Fibroblast of skin of scalp (primary cell): ENCODE results near the gene FCHSD2.

Source experiments
- DNase-seq: peaks from one replicate; pipeline ENCODE4 v3.0.0-alpha.2; 2013

The FCHSD2 gene

DNA sequence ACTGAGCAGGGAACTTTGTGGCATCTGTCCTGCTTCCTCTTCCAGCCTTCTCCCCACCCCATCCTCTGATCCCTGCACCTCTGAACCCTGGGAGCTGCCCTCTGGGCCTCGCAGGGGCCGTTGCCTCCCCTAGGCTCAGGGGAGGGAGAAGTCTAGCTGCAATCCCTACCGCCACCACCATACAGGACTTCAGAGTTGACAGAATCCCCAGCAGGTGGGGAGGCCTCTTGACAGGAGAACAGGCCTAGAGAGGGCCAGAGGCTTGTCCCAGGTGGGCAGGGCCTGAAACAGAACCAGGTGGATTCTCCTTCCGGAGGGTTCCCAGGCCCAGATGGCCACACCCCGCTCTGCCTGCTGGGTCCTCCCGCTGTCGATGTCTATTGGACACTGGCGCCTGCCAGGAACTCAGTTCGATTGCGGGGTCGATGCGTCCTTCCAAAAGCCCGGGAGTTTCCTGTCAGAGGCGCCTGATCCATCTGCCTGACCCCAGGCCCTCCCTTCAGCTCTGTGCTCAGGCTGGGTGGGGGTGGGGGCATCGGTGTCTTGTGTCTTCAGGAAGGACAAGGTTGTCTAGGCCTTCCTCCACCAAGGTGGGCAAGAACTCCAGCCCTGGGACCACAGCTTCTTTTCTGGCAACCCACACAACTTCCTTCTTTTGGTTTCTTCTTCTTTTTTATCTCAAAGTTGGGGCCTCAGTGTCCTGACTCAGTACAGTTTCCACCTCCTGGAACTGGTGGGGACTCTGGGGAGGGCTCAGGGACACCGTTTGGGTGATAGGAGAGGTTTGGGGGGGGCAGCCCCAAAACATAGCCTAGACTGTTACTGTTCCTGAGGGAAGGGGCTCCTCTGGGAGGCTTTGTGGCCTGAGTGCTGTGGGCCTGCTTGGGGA, 354.7 kb downstream of the FCHSD2 start:
- no peak for DNase-seq
